HEK293 (cell line): ENCODE results near the gene RAB44.

ENCODE experiments used
- KLF1 ChIP-seq: fragments of 450-650 bp; formaldehyde crosslinking; IDR thresholded peaks from 2 replicates; pipeline ENCODE4 v1.5.1; 2016; ENCODE audit warnings: missing biosample characterization, missing genetic modification characterization
- TRIM28 ChIP-seq: IDR thresholded peaks from 2 replicates; pipeline ENCODE4 v1.6.1; 2011; ENCODE audit warnings: low read length, control low read depth, borderline replicate concordance
- ZBTB21 ChIP-seq: fragments of 450-650 bp; formaldehyde crosslinking; IDR thresholded peaks from 2 replicates; pipeline ENCODE4 v1.5.1; 2017; ENCODE audit warnings: missing biosample characterization, missing genetic modification characterization
- ZFP37 ChIP-seq: fragments of 450-650 bp; formaldehyde crosslinking; IDR thresholded peaks from 2 replicates; pipeline ENCODE4 v1.5.1; 2016; ENCODE audit warnings: missing biosample characterization, missing genetic modification characterization
- ZNF146 ChIP-seq: fragments of 450-650 bp; formaldehyde crosslinking; IDR thresholded peaks from 2 replicates; pipeline ENCODE4 v1.5.1; 2016; ENCODE audit warnings: missing biosample characterization, missing genetic modification characterization
- ZNF248 ChIP-seq: fragments of 450-650 bp; formaldehyde crosslinking; IDR thresholded peaks from 2 replicates; pipeline ENCODE4 v1.5.1; 2017; ENCODE audit warnings: missing biosample characterization, missing genetic modification characterization
- ZNF266 ChIP-seq: fragments of 450-650 bp; formaldehyde crosslinking; IDR thresholded peaks from 2 replicates; pipeline ENCODE4 v1.5.1; 2016; ENCODE audit warnings: missing biosample characterization, missing genetic modification characterization, low read depth
- ZNF571 ChIP-seq: fragments of 450-650 bp; formaldehyde crosslinking; IDR thresholded peaks from 2 replicates; pipeline ENCODE4 v1.5.0; 2017; ENCODE audit warnings: missing biosample characterization, missing genetic modification characterization
- TF ChIP-seq, protein P1 (sequence below): fragments of 450-650 bp; formaldehyde crosslinking; IDR thresholded peaks from 2 replicates; pipeline ENCODE4 v1.5.1; 2016; ENCODE audit warnings: missing biosample characterization, missing genetic modification characterization
- TF ChIP-seq, protein P2 (sequence below): fragments of 450-650 bp; formaldehyde crosslinking; IDR thresholded peaks from 2 replicates; pipeline ENCODE4 v1.5.1; 2016; ENCODE audit warnings: missing biosample characterization, missing genetic modification characterization, low read depth
- TF ChIP-seq, protein P3 (sequence below): fragments of 450-650 bp; formaldehyde crosslinking; IDR thresholded peaks from 2 replicates; pipeline ENCODE4 v1.5.1; 2016; ENCODE audit warnings: missing biosample characterization, missing genetic modification characterization

DNA sequence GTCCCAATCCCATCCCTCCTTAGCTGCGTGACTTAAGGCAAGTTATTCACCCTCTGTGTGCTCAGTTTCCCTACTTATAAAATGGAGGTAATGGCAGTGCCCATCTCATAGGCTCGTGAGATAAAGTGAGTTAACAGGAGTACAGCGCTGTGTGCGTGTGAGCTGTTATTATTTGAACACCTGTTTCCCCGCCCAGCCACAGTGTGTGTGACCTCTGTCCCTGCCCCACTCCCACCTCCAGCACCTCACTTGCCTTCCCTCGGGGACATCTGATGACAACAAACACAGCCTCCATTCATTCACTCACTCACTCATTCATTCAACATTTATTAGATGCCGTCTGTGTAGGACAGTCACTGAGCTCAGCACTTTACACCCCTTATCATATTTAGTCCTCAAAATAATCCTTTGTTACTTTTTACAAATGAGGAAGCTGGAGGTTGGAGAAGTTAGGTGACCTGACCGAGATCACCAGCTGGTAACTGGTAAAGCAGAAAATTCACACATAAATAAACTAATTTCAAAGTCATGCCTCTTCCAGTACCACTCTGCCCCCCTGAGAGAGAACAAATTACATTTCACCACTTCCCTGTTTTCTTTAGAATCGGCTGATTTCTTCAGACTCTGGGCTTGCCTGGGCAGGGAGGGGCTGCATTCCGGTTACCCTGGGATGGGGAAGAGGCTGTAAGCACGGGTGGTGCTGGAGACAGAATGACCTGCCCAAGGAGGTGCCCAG is 83.0 kb downstream of the RAB44 start:
- TF ChIP-seq, protein P1, sequence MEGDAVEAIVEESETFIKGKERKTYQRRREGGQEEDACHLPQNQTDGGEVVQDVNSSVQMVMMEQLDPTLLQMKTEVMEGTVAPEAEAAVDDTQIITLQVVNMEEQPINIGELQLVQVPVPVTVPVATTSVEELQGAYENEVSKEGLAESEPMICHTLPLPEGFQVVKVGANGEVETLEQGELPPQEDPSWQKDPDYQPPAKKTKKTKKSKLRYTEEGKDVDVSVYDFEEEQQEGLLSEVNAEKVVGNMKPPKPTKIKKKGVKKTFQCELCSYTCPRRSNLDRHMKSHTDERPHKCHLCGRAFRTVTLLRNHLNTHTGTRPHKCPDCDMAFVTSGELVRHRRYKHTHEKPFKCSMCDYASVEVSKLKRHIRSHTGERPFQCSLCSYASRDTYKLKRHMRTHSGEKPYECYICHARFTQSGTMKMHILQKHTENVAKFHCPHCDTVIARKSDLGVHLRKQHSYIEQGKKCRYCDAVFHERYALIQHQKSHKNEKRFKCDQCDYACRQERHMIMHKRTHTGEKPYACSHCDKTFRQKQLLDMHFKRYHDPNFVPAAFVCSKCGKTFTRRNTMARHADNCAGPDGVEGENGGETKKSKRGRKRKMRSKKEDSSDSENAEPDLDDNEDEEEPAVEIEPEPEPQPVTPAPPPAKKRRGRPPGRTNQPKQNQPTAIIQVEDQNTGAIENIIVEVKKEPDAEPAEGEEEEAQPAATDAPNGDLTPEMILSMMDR (tag by site-specific recombination) = no peak
- TF ChIP-seq ZNF146 (tag by site-specific recombination) (no peak), KLF1 (no peak), ZNF248 (no peak), ZFP37 (tag by site-specific recombination) (no peak), ZBTB21 (tag by site-specific recombination) (no peak), TRIM28 (no peak), ZNF571 (tag by site-specific recombination) (no peak), ZNF266 (tag by site-specific recombination) (no peak)
- TF ChIP-seq, protein P2, sequence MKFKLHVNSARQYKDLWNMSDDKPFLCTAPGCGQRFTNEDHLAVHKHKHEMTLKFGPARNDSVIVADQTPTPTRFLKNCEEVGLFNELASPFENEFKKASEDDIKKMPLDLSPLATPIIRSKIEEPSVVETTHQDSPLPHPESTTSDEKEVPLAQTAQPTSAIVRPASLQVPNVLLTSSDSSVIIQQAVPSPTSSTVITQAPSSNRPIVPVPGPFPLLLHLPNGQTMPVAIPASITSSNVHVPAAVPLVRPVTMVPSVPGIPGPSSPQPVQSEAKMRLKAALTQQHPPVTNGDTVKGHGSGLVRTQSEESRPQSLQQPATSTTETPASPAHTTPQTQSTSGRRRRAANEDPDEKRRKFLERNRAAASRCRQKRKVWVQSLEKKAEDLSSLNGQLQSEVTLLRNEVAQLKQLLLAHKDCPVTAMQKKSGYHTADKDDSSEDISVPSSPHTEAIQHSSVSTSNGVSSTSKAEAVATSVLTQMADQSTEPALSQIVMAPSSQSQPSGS (tag by site-specific recombination) = no peak
- TF ChIP-seq, protein P3, sequence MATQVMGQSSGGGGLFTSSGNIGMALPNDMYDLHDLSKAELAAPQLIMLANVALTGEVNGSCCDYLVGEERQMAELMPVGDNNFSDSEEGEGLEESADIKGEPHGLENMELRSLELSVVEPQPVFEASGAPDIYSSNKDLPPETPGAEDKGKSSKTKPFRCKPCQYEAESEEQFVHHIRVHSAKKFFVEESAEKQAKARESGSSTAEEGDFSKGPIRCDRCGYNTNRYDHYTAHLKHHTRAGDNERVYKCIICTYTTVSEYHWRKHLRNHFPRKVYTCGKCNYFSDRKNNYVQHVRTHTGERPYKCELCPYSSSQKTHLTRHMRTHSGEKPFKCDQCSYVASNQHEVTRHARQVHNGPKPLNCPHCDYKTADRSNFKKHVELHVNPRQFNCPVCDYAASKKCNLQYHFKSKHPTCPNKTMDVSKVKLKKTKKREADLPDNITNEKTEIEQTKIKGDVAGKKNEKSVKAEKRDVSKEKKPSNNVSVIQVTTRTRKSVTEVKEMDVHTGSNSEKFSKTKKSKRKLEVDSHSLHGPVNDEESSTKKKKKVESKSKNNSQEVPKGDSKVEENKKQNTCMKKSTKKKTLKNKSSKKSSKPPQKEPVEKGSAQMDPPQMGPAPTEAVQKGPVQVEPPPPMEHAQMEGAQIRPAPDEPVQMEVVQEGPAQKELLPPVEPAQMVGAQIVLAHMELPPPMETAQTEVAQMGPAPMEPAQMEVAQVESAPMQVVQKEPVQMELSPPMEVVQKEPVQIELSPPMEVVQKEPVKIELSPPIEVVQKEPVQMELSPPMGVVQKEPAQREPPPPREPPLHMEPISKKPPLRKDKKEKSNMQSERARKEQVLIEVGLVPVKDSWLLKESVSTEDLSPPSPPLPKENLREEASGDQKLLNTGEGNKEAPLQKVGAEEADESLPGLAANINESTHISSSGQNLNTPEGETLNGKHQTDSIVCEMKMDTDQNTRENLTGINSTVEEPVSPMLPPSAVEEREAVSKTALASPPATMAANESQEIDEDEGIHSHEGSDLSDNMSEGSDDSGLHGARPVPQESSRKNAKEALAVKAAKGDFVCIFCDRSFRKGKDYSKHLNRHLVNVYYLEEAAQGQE (tag by site-specific recombination) = no peak
